ENCODE results near the gene CELSR1.
A peak's percentile ranks its signal among the peaks of the same experiment; 100 is the strongest.

CELSR1 gene

GRCh38 chr22:46336119-46337078 lies 201.0 kb downstream of the CELSR1 start:
- no peaks in the 10 kb centered on the region for H3K9me3 ChIP-seq (ENCODE audit: control insufficient read depth, insufficient read depth, low read length)
- H3K9ac ChIP-seq (ENCODE audit: low read depth, low read length), result peak overlapping the region; percentile 81
- no peaks in the 10 kb centered on the region for H3K4me1 ChIP-seq (ENCODE audit: control insufficient read depth, insufficient read depth, low read length)
- peak overlapping the region; percentile 91 for H3K4me3 ChIP-seq (ENCODE audit: low read depth, low read length)
- H3K36me3 ChIP-seq (ENCODE audit: control insufficient read depth, insufficient read depth, low read length), result peaks cover 35% of the 10 kb centered on the region
- no peaks in the 10 kb centered on the region for H3K27me3 ChIP-seq (ENCODE audit: control insufficient read depth, insufficient read depth, low read length)

DNA sequence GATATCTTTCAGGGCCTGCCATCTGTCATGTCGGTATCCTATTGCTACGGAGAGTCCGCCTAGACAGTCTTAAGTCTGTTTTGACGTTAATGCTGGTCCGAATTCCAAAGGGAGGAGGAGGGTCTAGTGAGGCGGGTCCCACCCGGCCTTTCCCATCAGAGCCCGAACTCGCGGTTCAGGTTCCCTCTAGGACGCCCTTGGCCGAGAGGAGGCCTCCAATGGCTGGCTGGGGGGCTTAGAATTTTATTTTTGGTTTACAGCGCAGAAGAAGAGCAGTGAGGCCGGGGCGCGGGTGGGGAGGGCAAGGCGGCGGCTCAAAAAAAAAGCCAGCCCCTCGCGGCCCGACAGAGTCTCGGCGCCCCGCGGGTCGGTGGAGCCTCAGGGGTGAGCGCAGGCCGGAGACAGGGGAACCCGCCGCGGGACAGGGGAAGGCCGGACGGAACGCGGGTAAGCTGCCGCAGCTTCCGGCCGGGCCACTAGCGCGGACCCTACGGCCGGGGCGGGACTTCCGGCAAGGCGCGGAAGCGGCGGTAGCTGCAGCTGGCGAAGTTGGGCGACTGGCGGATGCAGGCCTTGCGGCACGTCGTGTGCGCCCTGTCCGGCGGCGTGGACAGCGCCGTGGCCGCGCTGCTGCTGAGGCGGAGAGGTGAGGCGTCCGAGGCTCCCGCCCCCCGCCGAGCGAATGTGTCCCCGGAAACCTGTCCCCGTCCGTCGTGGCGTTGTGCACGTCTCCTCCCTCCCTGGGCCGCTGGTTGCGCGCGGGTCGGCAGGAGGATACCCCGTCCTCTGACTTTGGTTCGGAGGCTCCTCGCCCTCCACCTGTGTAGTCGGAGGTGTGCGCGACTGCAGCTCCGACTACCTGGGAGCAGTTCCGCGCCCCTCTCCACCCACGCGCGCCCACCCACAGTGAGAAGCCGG lies 202.0 kb downstream of the CELSR1 start, which contains the start of gene TRMU:
TSS of gene TRMU (plus strand) at position 514 of the 918 bp plus-strand sequence. CDS start at position 565, 51 bp downstream.
- peak within 1 kb of the TSS; percentile 81 for H3K9ac ChIP-seq (ENCODE audit: low read depth, low read length)
- no peaks in the 10 kb centered on the region for H3K27me3 ChIP-seq (ENCODE audit: control insufficient read depth, insufficient read depth, low read length)
- no peaks in the 10 kb centered on the region for H3K9me3 ChIP-seq (ENCODE audit: control insufficient read depth, insufficient read depth, low read length)
- H3K4me3 ChIP-seq (ENCODE audit: low read depth, low read length), result peak within 1 kb of the TSS; percentile 91
- H3K36me3 ChIP-seq (ENCODE audit: control insufficient read depth, insufficient read depth, low read length), result peaks cover 38% of the 10 kb centered on the region
- no peaks in the 10 kb centered on the region for H3K4me1 ChIP-seq (ENCODE audit: control insufficient read depth, insufficient read depth, low read length)

- Histone ChIP-seq H3K27me3 (ENCODE audit: control insufficient read depth, insufficient read depth, low read length) (no peaks in the 10 kb centered on the region), H3K4me1 (ENCODE audit: control insufficient read depth, insufficient read depth, low read length) (no peaks in the 10 kb centered on the region), H3K4me3 (ENCODE audit: low read depth, low read length) (no peak overlapping the region), H3K9me3 (ENCODE audit: control insufficient read depth, insufficient read depth, low read length) (no peaks in the 10 kb centered on the region), H3K9ac (ENCODE audit: low read depth, low read length) (no peak overlapping the region), H3K36me3 (ENCODE audit: control insufficient read depth, insufficient read depth, low read length) (peaks cover 22% of the 10 kb centered on the region)
Observed at GRCh38 chr22:46331496-46331895, 205.9 kb downstream of the CELSR1 start.

DNA sequence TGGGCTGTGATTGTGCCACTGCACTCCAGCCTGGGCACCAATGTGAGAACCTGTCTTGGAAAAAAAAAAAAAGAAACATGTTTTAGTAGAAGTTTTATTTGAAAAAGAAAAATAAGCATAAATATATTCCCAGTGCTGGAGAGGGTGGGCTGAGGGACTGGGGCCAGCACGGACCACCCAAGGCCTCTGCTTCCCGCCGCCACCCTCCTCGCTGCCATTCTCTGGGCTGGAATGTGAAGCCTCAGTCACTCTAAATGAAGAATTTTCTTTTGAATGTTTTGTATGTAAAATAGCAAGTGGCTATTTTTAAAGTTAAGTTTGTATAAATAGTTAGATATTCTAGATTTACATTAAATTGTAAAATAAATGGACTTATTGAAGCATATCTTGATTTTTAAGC lies 207.0 kb downstream of the CELSR1 start:
- Histone ChIP-seq H3K36me3 (ENCODE audit: control insufficient read depth, insufficient read depth, low read length) (peaks cover 24% of the 10 kb centered on the region), H3K4me3 (ENCODE audit: low read depth, low read length) (no peak overlapping the region), H3K9ac (ENCODE audit: low read depth, low read length) (no peak overlapping the region), H3K4me1 (ENCODE audit: control insufficient read depth, insufficient read depth, low read length) (no peaks in the 10 kb centered on the region), H3K9me3 (ENCODE audit: control insufficient read depth, insufficient read depth, low read length) (no peaks in the 10 kb centered on the region), H3K27me3 (ENCODE audit: control insufficient read depth, insufficient read depth, low read length) (no peaks in the 10 kb centered on the region)

DNA sequence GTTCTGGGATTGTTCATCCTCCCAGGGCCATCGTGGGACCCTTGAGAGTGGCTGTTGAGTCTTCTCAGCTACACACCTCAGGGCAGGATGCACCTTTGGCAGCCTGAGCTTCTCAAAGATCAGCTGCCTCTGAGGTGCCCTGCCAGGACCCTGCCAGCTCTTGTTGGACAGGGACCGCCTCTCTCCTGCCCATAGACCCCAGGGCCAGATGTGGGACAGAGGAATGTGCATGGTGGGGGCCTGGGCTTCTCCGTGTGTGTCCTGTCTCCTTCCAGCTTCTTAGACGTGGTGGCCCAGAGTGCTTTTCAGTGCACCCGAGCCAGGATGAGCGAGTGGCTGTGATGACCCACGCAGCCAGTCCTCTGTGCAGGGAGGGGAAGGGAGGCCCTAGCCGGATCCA lies 207.8 kb downstream of the CELSR1 start:
- no peaks in the 10 kb centered on the region for H3K4me1 ChIP-seq (ENCODE audit: control insufficient read depth, insufficient read depth, low read length)
- no peaks in the 10 kb centered on the region for H3K27me3 ChIP-seq (ENCODE audit: control insufficient read depth, insufficient read depth, low read length)
- H3K9ac ChIP-seq (ENCODE audit: low read depth, low read length), result no peak overlapping the region
- no peak overlapping the region for H3K4me3 ChIP-seq (ENCODE audit: low read depth, low read length)
- H3K36me3 ChIP-seq (ENCODE audit: control insufficient read depth, insufficient read depth, low read length), result peaks cover 25% of the 10 kb centered on the region
- H3K9me3 ChIP-seq (ENCODE audit: control insufficient read depth, insufficient read depth, low read length), result no peaks in the 10 kb centered on the region

GRCh38 chr22:46328797-46329196 lies 208.6 kb downstream of the CELSR1 start:
- Histone ChIP-seq H3K9ac (ENCODE audit: low read depth, low read length) (no peak overlapping the region), H3K4me3 (ENCODE audit: low read depth, low read length) (no peak overlapping the region), H3K9me3 (ENCODE audit: control insufficient read depth, insufficient read depth, low read length) (no peaks in the 10 kb centered on the region), H3K4me1 (ENCODE audit: control insufficient read depth, insufficient read depth, low read length) (no peaks in the 10 kb centered on the region), H3K27me3 (ENCODE audit: control insufficient read depth, insufficient read depth, low read length) (no peaks in the 10 kb centered on the region), H3K36me3 (ENCODE audit: control insufficient read depth, insufficient read depth, low read length) (peaks cover 29% of the 10 kb centered on the region)

GRCh38 chr22:46327691-46328465 lies 209.5 kb downstream of the CELSR1 start:
- peaks cover 34% of the 10 kb centered on the region for H3K36me3 ChIP-seq (ENCODE audit: control insufficient read depth, insufficient read depth, low read length)

GRCh38 chr22:46326066-46326680 lies 211.2 kb downstream of the CELSR1 start:
- no peak overlapping the region for H3K9ac ChIP-seq (ENCODE audit: low read depth, low read length)
- H3K9me3 ChIP-seq (ENCODE audit: control insufficient read depth, insufficient read depth, low read length), result no peaks in the 10 kb centered on the region
- no peak overlapping the region for H3K4me3 ChIP-seq (ENCODE audit: low read depth, low read length)
- no peaks in the 10 kb centered on the region for H3K27me3 ChIP-seq (ENCODE audit: control insufficient read depth, insufficient read depth, low read length)
- no peaks in the 10 kb centered on the region for H3K4me1 ChIP-seq (ENCODE audit: control insufficient read depth, insufficient read depth, low read length)
- peaks cover 23% of the 10 kb centered on the region for H3K36me3 ChIP-seq (ENCODE audit: control insufficient read depth, insufficient read depth, low read length)

More at GRCh38 chr22:46327691-46328465, 209.5 kb downstream of the CELSR1 start:
- H3K9me3 ChIP-seq (ENCODE audit: control insufficient read depth, insufficient read depth, low read length), result no peaks in the 10 kb centered on the region
- no peak overlapping the region for H3K9ac ChIP-seq (ENCODE audit: low read depth, low read length)
- no peaks in the 10 kb centered on the region for H3K4me1 ChIP-seq (ENCODE audit: control insufficient read depth, insufficient read depth, low read length)
- H3K4me3 ChIP-seq (ENCODE audit: low read depth, low read length), result no peak overlapping the region
- H3K27me3 ChIP-seq (ENCODE audit: control insufficient read depth, insufficient read depth, low read length), result no peaks in the 10 kb centered on the region

GRCh38 chr22:46323162-46323561 lies 214.3 kb downstream of the CELSR1 start:
- Histone ChIP-seq H3K4me3 (ENCODE audit: low read depth, low read length) (no peak overlapping the region), H3K36me3 (ENCODE audit: control insufficient read depth, insufficient read depth, low read length) (peaks cover 38% of the 10 kb centered on the region), H3K4me1 (ENCODE audit: control insufficient read depth, insufficient read depth, low read length) (no peaks in the 10 kb centered on the region), H3K9me3 (ENCODE audit: control insufficient read depth, insufficient read depth, low read length) (no peaks in the 10 kb centered on the region), H3K9ac (ENCODE audit: low read depth, low read length) (no peak overlapping the region), H3K27me3 (ENCODE audit: control insufficient read depth, insufficient read depth, low read length) (no peaks in the 10 kb centered on the region)

- no peak overlapping the region for H3K4me3 ChIP-seq (ENCODE audit: low read depth, low read length)
- H3K9ac ChIP-seq (ENCODE audit: low read depth, low read length), result no peak overlapping the region
- peaks cover 41% of the 10 kb centered on the region for H3K36me3 ChIP-seq (ENCODE audit: control insufficient read depth, insufficient read depth, low read length)
- no peaks in the 10 kb centered on the region for H3K27me3 ChIP-seq (ENCODE audit: control insufficient read depth, insufficient read depth, low read length)
- H3K9me3 ChIP-seq (ENCODE audit: control insufficient read depth, insufficient read depth, low read length), result no peaks in the 10 kb centered on the region
- H3K4me1 ChIP-seq (ENCODE audit: control insufficient read depth, insufficient read depth, low read length), result no peaks in the 10 kb centered on the region
Observed at GRCh38 chr22:46322711-46323110, 214.7 kb downstream of the CELSR1 start.

All from iPS-15b (cell line).